ENCODE results near the gene UQCC2.

GRCh38 chr6:33668328-33668727 lies 43.2 kb downstream of the UQCC2 start:
- TF ChIP-seq POLR2A (IDR thresholded peaks at IDR 0.05) (no peak), CTCF (IDR thresholded peaks at IDR 0.05) (no peak)
